ENCODE data around the gene ZNF331.

ZNF331 gene

GRCh38 chr19:53545271-53546065 lies 7.5 kb downstream of the ZNF331 start:
- Histone ChIP-seq H3K79me2 (ENCODE audit: insufficient read depth, low read length) (no peaks in the 10 kb centered on the region), H4K20me1 (ENCODE audit: insufficient read depth, low read length, poor library complexity, severe bottlenecking) (no peaks in the 10 kb centered on the region), H3K4me3 (ENCODE audit: low read length, poor library complexity, severe bottlenecking) (no peak overlapping the region), H3K9me3 (ENCODE audit: insufficient read depth, low read depth, low read length) (no peaks in the 10 kb centered on the region), H3K4me2 (ENCODE audit: low read depth, low read length, poor library complexity, severe bottlenecking) (no peak overlapping the region), H3K4me1 (ENCODE audit: insufficient read depth, low read length, poor library complexity, severe bottlenecking) (no peaks in the 10 kb centered on the region), H3K9me2 (replicated peaks; ENCODE audit: low read depth, low read length) (no peaks in the 10 kb centered on the region), H3F3A (ENCODE audit: low read depth) (no peaks in the 10 kb centered on the region), H3K27me3 (ENCODE audit: insufficient read depth, low read length, poor library complexity, severe bottlenecking) (no peaks in the 10 kb centered on the region), H3K9ac (ENCODE audit: low read depth, low read length, poor library complexity, severe bottlenecking) (no peak overlapping the region), H3K36me3 (ENCODE audit: insufficient read depth, low read length) (no peaks in the 10 kb centered on the region), H2AFZ (ENCODE audit: low read length) (no peak overlapping the region)
- TF ChIP-seq EZH2phosphoT487 (IDR thresholded peaks at IDR 0.05; ENCODE audit: borderline replicate concordance), result no peak
- TF ChIP-seq, protein P1, sequence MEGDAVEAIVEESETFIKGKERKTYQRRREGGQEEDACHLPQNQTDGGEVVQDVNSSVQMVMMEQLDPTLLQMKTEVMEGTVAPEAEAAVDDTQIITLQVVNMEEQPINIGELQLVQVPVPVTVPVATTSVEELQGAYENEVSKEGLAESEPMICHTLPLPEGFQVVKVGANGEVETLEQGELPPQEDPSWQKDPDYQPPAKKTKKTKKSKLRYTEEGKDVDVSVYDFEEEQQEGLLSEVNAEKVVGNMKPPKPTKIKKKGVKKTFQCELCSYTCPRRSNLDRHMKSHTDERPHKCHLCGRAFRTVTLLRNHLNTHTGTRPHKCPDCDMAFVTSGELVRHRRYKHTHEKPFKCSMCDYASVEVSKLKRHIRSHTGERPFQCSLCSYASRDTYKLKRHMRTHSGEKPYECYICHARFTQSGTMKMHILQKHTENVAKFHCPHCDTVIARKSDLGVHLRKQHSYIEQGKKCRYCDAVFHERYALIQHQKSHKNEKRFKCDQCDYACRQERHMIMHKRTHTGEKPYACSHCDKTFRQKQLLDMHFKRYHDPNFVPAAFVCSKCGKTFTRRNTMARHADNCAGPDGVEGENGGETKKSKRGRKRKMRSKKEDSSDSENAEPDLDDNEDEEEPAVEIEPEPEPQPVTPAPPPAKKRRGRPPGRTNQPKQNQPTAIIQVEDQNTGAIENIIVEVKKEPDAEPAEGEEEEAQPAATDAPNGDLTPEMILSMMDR (conservative IDR thresholded peaks at IDR 0.05; ENCODE audit: low read length), result no peak

DNA sequence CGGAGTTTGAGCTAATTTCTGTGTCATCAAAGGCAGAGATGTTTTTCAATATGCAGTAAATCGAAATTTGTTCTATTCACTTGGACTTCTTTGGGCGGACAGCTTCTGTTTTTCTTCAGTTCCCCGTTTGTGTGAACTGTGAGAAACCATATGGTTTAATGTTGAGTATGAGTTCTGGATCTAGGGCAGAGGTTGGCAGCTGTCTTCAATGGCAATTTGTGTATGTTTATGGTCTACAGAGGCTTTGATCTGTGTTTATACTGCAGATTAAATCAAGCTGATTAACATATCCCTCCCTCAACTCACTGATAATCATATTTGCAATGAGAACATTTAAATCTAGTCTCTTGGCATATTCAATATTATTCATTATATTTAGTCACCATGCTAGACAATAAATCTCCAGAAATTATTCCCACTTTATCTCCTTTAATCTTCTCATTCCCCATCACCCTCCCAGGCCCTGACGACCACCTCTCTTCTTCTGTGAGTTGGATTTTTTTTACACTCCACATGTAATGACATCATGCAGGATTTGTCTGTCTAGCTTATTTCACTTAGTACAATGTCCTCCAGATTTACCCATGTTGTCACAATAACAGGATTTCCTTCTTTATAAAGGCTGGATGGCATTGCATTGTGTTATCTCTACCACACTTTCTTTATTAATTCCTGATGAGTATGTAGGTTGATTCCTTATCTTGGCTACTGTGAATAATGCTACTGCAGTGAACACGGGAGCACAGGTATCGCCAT lies 9.0 kb downstream of the ZNF331 start:
- no peaks in the 10 kb centered on the region for H3K9me2 ChIP-seq (replicated peaks; ENCODE audit: low read depth, low read length)
- H3K4me3 ChIP-seq (ENCODE audit: low read length, poor library complexity, severe bottlenecking), result no peak overlapping the region
- H4K20me1 ChIP-seq (ENCODE audit: insufficient read depth, low read length, poor library complexity, severe bottlenecking), result no peaks in the 10 kb centered on the region
- H3K36me3 ChIP-seq (ENCODE audit: insufficient read depth, low read length), result no peaks in the 10 kb centered on the region
- H3K27me3 ChIP-seq (ENCODE audit: insufficient read depth, low read length, poor library complexity, severe bottlenecking), result no peaks in the 10 kb centered on the region
- H3K4me1 ChIP-seq (ENCODE audit: insufficient read depth, low read length, poor library complexity, severe bottlenecking), result no peaks in the 10 kb centered on the region
- no peak overlapping the region for H3K4me2 ChIP-seq (ENCODE audit: low read depth, low read length, poor library complexity, severe bottlenecking)
- TF ChIP-seq, protein P1 (conservative IDR thresholded peaks at IDR 0.05; ENCODE audit: low read length), result no peak
- no peaks in the 10 kb centered on the region for H3F3A ChIP-seq (ENCODE audit: low read depth)
- no peaks in the 10 kb centered on the region for H3K9me3 ChIP-seq (ENCODE audit: insufficient read depth, low read depth, low read length)
- no peak overlapping the region for H3K9ac ChIP-seq (ENCODE audit: low read depth, low read length, poor library complexity, severe bottlenecking)
- H3K79me2 ChIP-seq (ENCODE audit: insufficient read depth, low read length), result no peaks in the 10 kb centered on the region
- no peak overlapping the region for H2AFZ ChIP-seq (ENCODE audit: low read length)

GRCh38 chr19:53549340-53549739 lies 11.4 kb downstream of the ZNF331 start:
- no peak overlapping the region for H3K4me3 ChIP-seq (ENCODE audit: low read length, poor library complexity, severe bottlenecking)
- no peaks in the 10 kb centered on the region for H3K9me3 ChIP-seq (ENCODE audit: insufficient read depth, low read depth, low read length)
- H3K27me3 ChIP-seq (ENCODE audit: insufficient read depth, low read length, poor library complexity, severe bottlenecking), result no peaks in the 10 kb centered on the region
- no peaks in the 10 kb centered on the region for H3F3A ChIP-seq (ENCODE audit: low read depth)
- no peaks in the 10 kb centered on the region for H3K9me2 ChIP-seq (replicated peaks; ENCODE audit: low read depth, low read length)
- no peak overlapping the region for H3K9ac ChIP-seq (ENCODE audit: low read depth, low read length, poor library complexity, severe bottlenecking)
- no peaks in the 10 kb centered on the region for H3K36me3 ChIP-seq (ENCODE audit: insufficient read depth, low read length)
- H2AFZ ChIP-seq (ENCODE audit: low read length), result no peak overlapping the region
- no peak overlapping the region for H3K4me2 ChIP-seq (ENCODE audit: low read depth, low read length, poor library complexity, severe bottlenecking)
- H3K4me1 ChIP-seq (ENCODE audit: insufficient read depth, low read length, poor library complexity, severe bottlenecking), result no peaks in the 10 kb centered on the region
- no peaks in the 10 kb centered on the region for H3K79me2 ChIP-seq (ENCODE audit: insufficient read depth, low read length)
- no peak for TF ChIP-seq EZH2phosphoT487 (IDR thresholded peaks at IDR 0.05; ENCODE audit: borderline replicate concordance)
- TF ChIP-seq, protein P1 (conservative IDR thresholded peaks at IDR 0.05; ENCODE audit: low read length), result no peak
- no peaks in the 10 kb centered on the region for H4K20me1 ChIP-seq (ENCODE audit: insufficient read depth, low read length, poor library complexity, severe bottlenecking)

Measured in Loucy (cell line).